Stimulated activated CD8-positive, alpha-beta memory T cell treated with anti-CD3 and anti-CD28 coated beads, Interleukin-15, amount 100 ng/mL, for 4 hours (primary cell): ENCODE measurements around the gene DOCK9.
"Not testable (repeated sequence)": the region's sequence is repeated elsewhere in the genome, so short reads cannot be mapped to it uniquely, and the experiment has no call there.

Source experiments
- DNase-seq, 2 donors: peaks; one replicate each; pipeline ENCODE4 v3.0.0-alpha.2; 2020; ENCODE audit warnings: low read depth in 2 of 2

Gene DOCK9

DNA sequence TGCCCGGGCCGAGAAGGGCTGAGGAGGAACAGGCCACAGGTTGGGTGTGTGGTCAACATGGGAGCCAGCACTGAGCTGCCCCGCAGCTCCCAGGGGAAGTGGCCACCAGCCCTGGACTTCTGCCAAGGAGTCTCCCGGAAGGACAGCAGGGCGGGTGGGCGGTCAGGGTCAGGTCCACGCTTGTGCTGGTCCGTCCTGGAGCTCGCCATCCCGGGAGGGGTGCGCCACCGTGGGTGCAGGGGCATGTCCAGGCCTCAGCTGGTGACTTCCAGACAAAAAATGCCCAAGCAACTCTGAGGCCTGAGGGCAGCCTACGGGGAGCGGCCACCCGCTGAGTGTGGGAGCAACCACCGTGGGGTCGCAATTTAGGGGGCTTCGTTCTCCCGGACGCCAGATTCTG, 203.9 kb downstream of the DOCK9 start:
- DNase-seq: no peak

DNA sequence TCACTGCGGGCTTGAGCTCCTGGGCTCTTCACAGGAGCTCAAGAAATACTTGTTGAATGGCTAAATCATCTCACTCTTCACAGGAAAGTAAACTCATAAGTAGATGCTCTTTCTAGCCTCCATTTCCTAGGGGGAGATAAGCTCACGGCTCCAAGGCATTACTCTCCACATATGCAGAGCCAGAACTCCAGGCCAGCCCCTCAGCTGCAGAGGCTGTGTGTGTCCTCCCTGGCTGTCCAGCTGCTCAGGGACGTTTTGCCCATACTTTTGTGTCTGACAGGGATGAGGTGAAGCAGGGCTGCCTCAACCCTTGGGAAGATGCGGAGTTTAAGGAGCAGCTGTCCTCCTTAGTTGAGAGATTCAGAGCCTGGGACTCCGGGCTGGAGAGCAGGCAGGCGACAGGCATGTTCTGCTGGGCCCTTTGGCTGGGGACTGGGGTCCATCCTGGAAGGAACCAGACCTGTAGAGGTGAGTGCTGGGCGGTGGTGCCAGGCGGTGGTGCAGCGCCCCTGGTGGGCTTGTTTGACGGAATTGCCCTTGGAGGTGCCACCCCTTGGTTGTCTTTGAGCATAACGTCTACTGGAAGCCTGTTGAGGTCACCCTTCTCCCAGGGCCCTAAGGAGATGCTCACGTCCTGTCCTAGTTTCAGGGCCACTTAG, 204.9 kb downstream of the DOCK9 start:
- DNase-seq: no peak

DNA sequence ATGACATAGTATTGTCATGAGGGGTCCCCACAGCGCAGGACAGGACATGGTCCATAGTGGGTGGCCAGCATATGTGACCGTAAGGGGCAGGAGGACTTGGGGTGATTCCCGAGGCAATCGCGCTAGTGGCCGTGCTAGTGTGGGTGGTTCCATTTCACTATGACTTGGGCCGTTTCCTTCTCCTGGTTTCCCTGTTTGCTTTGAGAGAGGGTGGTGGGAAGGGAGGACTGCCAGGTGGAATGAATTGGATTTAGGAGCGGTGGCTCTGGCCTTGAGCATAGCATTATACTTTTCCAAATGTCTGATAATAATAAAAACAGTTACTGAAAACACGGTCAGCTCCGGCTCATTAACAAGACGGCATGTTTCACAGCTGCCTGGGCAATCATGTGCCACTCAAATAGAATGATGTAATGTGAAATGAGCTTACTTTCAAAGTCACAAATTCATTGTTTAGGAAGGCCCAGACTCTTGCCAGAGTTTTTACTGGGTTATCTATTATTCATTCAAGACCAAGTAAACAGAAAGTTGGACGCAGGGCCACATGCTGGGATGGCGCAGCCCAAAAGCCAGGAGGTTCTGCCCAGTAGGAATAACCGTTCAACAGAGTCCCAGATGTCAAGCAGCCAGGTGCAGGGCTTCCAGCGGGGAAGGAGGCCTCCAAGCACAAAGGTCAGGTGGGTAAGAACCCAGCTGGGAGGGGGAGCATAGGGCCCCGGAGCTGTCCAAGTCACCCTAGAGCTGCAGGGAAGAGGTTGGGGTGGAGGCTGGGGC, 205.8 kb downstream of the DOCK9 start:
- no peak for DNase-seq

DNA sequence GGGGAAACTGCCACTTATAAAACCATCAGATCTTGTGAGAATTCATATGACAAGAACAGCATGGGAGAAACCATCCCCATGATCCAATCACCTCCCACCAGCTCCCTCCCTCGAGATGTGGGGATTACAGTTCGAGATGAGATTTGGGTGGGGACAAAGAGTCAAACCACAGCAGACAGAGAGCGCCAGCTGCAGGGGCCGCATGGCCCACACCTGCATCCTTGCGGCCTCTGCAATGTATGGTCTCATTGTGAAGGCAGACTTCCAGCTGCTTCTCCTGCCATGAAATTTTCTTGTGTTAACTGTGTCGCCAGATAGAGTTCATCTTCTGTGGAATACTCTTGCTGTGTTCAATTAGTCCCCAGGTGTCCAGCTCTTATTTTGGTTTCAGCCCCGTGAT, 208.1 kb downstream of the DOCK9 start:
- DNase-seq: no peak

DNA sequence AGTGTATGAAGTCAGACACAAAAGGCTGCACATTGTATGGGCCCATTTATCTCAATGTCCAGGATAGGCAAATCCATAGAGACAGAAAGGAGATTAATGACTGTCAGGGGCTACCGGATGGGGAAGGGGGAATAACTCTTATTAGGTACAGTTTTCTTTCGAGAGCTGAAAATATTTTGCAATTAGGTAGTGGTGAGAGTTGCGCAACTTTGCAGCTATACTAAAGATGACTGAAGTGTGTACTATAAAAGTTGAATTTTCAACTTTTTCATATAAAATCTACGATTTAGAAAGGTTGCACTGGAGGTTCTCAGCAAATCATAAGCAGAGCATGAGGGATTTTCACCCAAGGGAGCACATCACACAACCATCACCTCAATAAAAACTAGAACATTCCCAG, 209.3 kb downstream of the DOCK9 start:
- DNase-seq: no peak

DNA sequence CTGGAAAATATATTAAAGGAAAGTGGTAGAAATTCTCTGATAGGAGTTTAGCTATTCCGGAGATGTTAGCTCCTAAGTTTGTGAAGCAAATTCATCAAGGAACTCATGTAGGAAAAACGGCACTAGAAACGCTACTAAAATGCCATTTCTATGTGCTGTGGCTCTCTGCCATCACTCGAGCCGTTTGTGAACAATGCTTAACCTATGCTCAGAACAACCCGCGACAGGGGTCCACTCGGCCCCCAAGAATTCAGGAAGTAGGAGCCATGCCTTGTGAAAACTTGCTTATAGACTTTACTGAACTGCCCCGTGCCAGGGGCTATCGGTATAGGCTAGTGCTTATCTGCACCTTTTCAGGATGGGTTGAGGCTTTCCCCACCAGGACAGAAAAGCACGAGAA, 211.2 kb downstream of the DOCK9 start:
- no peak for DNase-seq

DNA sequence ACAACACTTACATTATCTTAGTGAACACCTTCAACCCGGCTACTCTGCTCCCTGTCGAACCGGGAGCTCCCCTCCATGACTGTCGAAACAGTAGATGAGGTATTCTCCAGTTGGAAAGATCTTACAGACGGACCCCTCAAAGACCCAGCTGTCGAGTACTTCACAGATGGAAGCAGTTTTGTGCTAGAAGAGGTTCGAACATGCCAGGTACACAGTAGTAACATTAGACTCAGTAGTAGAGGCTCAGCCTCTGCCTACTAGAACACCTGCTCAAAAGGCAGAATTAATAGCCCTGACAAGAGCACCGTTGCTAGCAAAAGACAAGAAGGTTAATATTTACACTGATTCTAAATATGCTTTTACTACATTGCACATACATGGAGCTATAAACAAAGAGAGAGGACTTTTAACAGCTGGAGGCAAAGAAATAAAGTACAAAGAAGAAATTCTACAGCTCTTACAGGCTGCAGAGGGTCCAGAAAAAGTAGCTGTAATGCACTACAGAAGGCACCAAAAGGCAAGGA, 211.8 kb downstream of the DOCK9 start:
- no peak for DNase-seq

DNA sequence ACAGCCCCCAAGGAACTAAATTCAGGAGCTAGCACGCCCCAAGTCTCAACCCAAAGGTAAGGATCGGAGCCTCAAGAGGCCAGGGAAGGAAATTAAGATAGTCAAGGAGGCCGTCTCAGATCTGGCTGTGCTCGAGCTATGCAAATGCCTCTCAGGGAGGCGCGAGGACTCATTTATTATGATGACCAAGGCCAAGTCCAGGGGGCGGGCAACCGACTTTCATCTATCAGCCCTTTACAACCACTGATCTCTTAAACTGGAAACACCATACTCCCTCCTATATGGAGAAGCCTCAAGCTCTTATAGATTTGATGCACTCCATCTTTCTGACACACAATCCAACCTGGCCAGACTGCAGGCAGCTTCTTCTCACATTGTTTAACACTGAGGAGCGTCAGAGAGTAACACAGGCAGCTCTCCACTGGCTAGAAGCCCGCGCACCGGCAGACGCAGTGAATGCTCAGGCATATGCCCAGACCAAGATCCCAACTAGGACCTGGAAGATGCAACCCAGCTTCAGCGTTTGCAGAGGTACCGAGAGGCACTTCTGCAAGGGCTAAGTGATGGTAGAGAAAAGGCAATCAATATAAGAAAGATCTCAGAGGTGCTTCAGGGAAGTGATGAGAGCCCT, 215.8 kb downstream of the DOCK9 start:
- no peak for DNase-seq

DNA sequence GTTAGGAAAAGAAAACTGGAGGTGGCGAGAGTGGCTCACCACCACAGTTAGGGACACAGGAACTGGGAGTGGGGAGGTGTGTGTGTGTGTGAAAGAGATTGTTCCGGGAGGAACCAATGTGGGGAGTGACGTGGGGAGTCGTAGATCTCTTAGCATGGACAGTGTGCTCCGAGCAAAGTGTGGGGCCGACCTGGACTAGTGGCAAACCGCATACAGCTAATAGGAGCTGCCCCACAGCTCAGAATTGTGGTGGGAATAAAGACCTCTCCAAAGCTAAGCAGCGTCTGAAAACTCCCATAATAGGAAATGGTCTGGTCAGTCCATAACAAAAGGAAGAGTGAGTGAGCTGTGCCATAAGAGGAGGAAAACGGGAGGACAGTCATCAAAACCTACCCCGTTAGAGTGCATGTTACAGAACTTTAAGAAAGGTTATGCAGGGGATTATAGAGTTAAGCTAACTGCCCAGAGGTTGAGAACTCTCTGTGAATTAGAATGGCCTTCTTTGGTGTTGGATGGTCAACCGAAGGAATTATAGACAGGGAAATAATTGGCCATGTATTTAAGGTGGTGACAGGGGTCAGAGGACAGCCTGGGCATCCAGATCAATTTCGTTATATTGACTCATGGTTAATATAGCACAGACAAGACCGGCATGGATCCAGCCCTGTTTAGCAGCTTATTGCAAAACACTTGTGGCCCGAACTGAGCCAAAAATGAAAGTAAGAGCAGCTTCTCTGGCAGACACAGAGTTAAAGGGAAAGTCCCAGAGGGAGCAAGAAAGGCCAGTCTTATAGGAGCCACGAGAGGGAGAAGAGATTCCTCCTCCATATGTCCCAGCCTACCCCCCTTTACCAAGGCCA, 216.5 kb downstream of the DOCK9 start:
- no peak for DNase-seq

DNA sequence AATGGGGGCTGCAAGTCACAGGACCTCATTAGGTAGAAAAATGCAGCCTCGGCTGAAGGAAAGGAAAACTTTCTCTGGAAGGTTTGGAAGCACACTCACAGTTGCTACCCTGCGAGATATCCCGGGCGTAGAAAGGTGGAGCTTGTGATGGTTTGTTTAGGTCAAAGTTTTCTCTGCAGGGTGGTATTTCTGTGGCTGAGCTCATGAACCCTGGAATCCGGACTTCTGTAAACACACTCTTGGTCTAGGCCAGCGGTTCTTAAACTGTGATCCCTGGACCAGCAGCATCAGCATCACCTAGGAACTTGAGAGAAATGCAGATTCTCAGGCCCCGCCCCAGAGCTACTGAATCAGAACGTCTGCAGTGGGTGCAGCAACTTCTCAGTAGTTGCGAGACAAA, 222.1 kb downstream of the DOCK9 start:
- no peak for DNase-seq

DNA sequence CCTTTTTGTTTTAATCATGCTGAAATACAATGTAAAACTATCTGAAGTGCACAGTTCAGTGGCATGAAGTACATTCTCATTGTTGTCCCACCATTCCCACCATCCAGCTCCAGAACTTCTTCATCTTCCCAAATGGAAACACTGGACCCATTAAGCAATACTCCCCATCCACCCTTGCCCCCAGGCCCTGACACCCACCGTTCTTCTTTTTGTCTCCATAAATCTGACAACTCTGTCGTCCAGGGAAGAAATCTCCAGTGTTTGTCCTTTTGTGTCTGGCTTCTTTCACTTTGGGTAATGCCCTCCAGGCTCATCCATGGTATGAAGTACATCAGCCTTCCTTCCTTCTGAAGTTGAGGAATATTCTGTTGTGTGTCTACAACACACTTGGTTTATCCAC, 222.7 kb downstream of the DOCK9 start:
- no peak for DNase-seq

DNA sequence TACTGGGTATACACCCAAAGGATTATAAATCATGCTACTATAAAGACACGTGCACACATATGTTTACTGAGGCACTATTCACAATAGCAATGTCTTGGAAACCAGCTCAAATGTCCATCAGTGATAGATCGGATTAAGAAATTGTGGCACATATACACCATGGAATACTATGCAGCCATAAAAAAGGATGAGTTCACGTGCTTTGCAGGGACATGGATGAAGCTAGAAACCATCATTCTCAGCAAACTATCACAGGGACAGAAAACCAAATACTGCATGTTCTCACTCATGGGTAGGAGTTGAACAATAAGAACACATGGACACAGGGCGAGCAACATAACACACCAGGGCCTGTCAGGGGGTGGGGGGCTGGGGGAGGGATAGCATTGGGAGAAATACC, 223.4 kb downstream of the DOCK9 start:
- DNase-seq: not testable (repeated sequence)

DNA sequence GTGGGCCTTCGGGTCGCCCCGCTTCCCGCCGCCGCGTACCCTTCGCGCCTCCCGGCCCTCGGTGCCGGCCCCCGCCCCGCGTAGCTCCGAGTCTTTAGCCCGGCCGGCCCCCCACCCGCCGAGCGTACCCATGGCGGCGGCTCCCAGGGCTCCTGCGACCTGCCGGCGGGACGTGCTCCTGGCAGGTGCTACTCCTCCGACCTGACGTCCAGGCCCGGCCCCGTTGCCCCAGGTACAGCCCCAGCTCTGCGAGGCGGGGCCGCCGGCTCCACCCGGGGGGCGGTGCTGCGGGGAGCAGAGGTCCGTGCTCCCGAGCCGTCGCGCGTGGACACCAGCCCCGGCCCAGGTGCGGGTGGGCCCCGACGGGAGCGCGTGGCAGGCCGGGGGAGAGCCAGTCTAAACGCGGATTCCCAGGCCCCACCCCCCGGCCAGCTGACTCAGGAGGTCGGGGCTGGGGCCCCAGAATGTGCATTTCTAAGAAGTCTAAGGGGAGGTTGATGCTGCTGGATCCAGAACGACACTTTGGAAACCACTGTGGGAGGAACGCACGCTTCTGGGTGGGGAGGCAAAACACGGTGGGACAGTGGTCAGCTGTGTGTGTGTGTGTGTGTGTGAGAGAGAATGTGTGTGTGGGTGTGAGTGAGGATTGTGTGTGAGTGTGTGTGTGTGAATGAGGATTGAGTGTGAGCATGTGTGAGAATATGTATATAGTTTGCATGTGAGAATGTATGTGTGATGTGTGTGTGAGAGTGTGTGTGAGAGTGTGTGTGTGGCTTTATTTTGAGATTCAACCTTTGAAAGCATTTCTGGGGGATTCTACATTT, 225.2 kb downstream of the DOCK9 start, which contains the start of gene SLC15A1:
Gene SLC15A1 (minus strand): TSS at position 206 of the 824 bp plus-strand sequence. CDS start 74 bp downstream, at position 132.
- DNase-seq: no peak

DNA sequence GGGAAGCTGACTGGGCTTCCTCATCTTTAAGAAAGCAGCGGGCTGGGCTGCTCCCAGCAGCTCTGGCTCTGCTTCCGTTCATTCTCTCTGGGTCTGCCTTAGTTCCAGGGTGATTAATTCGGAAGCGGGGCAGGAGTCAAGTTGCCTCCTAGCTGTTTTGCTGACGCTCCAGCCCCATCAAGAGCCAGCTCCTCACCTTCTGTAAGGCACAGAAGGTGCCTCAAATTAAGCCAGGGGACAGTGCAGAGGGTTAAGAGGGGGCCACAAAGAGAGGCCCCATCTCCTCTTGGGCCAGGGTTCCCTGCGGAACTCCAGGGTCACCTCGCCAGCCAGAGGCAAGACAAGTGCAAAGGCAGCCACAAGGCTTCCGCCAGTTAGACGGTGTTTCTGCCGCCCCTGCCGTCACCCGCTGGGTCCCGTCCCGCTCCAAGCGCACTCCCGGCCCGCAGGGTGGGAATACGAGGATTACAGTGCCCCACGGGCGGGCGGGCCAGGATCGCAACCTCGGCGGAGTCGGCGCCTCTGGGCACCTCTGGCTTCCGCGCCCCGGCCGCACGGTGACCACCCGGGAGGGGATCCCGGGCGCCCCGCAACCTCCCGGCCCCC, 225.9 kb downstream of the DOCK9 start:
- DNase-seq: no peak

DNA sequence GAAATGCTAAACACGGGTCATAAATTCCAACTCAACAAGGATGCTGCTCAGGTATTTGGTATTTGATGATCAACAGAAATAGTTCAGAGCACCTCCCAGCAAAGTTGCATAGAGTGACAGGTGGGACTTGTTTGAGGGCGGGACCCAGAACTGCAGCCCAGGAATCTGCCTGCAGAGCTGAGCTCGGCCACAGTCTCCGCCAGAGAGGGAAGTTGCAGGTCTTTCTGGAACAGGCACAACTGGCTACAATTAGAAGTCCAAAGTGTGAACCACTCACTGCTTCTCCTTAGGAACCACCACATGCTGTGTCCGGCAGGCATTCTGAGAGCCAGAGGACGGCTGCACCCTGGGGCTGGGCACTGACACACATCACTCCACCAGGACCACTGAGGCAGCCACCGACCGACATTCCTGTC, 226.5 kb downstream of the DOCK9 start:
- no peak for DNase-seq

DNA sequence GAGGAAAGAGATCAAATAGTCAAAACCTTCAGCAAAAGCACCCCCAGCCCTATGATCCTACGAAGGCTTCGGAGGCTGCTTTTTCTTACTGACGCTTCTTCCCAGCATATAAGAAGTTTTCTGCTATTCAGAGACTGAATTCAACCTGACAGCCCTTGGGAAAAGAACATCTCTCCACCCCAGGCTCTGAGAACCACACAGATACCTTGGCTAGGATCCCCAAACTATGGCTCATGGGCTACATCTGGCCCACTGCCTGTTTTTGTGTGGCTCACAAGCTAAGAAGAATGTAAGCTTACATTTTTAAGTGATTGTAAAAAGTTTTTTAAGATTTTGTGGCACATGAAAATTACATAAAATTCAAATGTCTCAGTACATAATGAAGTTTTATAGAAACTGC, 228.4 kb downstream of the DOCK9 start:
- no peak for DNase-seq

DNA sequence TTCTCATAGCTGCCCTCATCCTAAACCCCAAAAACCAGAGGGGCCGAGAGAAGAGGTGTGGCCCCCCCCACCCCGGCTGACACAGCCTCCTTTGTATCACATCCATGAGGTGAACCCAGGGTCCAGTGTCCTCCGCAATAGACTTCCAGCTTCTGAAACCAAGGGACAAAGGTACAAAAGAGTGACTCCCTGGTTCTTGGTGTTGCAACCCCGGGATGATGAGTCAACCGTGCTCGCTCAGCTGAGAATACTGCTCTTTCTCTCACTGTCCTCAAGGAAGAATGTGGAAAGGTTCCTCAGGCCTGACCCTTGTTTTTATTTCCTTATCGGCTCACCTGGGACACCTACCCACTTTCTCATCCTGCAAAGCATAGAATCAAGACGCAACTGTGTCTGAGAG, 230.9 kb downstream of the DOCK9 start:
- no peak for DNase-seq
